Astrocyte (in vitro differentiated cells and primary cell): Measurements from ENCODE around the gene GHSR. TPM values are rescaled to one million over a fixed set of nuclear protein-coding genes. Genes with fewer than 3 reads are reported as not detected.

Experiments used
- total RNA-seq: library from RNA; stranded (reverse); gene quantifications from 2 replicates; pipeline ENCODE4 v1.2.1, GENCODE V29; 2021

GHSR gene
- total RNA-seq, 1 donor from 2014 or later, result not detected

Other genes starting within 250 kb of the GHSR start
- 1.8 and 6.1 TPM in 2 replicates for gene TNFSF10, start 75.0 kb upstream of the GHSR start, total RNA-seq